ENCODE results near the gene HSD17B8.
A peak's percentile ranks its signal among the peaks of the same experiment; 100 is the strongest.

HSD17B8 gene

GRCh38 chr6:33243476-33243875 lies 39.0 kb downstream of the HSD17B8 start:
- Histone ChIP-seq H3K4me3 (ENCODE audit: low read length) (no peak overlapping the region), H3K9me3 (ENCODE audit: control insufficient read depth, insufficient read depth, low read length) (no peaks in the 10 kb centered on the region), H3K4me1 (ENCODE audit: control insufficient read depth, insufficient read depth, low read length) (no peaks in the 10 kb centered on the region), H3K27me3 (ENCODE audit: control insufficient read depth, insufficient read depth, low read length) (no peaks in the 10 kb centered on the region; the same call in 1 of the 2 replicates), H3K36me3 (ENCODE audit: control insufficient read depth, insufficient read depth, low read length) (no peaks in the 10 kb centered on the region), H3K27ac (ENCODE audit: low read length) (no peak overlapping the region)
- WGBS (ENCODE audit: insufficient coverage, insufficient read length), result no CpG with 5 or more reads among the region's 1 CpG
- DNase-seq (ENCODE audit: low read depth, low spot score), result no peak

- no peak overlapping the region for H3K27ac ChIP-seq (ENCODE audit: low read length)
- H3K36me3 ChIP-seq (ENCODE audit: control insufficient read depth, insufficient read depth, low read length), result no peaks in the 10 kb centered on the region
- H3K27me3 ChIP-seq (ENCODE audit: control insufficient read depth, insufficient read depth, low read length), result no peaks in the 10 kb centered on the region; the same call in 1 of the 2 replicates
- 0 out of 2 replicates have a peak, but pooled peaks cover 2% of the 10 kb centered on the region for H3K4me1 ChIP-seq (ENCODE audit: control insufficient read depth, insufficient read depth, low read length)
- peak; percentile 86 for DNase-seq (ENCODE audit: low read depth, low spot score)
- H3K9me3 ChIP-seq (ENCODE audit: control insufficient read depth, insufficient read depth, low read length), result no peaks in the 10 kb centered on the region
- WGBS (ENCODE audit: insufficient coverage, insufficient read length), result no CpG with 5 or more reads among the region's 28 CpGs
- peak overlapping the region; percentile 10; the same call in 1 of the 2 replicates for H3K4me3 ChIP-seq (ENCODE audit: low read length)
Measured at GRCh38 chr6:33247977-33248642, 43.7 kb downstream of the HSD17B8 start.

DNA sequence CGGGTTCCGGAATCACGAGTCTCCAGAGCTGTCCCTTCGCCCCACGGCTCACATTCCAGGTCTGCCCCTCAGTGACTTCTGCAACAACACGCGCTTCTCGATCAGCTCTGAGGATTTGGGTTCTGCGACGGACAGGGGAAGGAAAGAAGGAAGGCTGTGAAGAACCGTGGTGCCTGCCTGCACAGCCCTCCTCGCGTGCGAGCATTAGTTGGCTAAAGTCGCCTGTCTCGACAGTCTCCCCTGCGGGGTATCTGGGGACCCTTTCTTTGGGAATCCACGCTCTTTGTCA lies 44.1 kb downstream of the HSD17B8 start:
- H3K27ac ChIP-seq (ENCODE audit: low read length), result no peak overlapping the region
- WGBS (ENCODE audit: insufficient coverage, insufficient read length), result no CpG with 5 or more reads among the region's 18 CpGs
- DNase-seq (ENCODE audit: low read depth, low spot score), result no peak
- peak overlapping the region; percentile 14; the same call in 1 of the 2 replicates for H3K4me3 ChIP-seq (ENCODE audit: low read length)
- H3K27me3 ChIP-seq (ENCODE audit: control insufficient read depth, insufficient read depth, low read length), result no peaks in the 10 kb centered on the region; the same call in 1 of the 2 replicates
- no peaks in the 10 kb centered on the region for H3K36me3 ChIP-seq (ENCODE audit: control insufficient read depth, insufficient read depth, low read length)
- 0 out of 2 replicates have a peak, but pooled peaks cover 2% of the 10 kb centered on the region for H3K4me1 ChIP-seq (ENCODE audit: control insufficient read depth, insufficient read depth, low read length)
- H3K9me3 ChIP-seq (ENCODE audit: control insufficient read depth, insufficient read depth, low read length), result no peaks in the 10 kb centered on the region

DNA sequence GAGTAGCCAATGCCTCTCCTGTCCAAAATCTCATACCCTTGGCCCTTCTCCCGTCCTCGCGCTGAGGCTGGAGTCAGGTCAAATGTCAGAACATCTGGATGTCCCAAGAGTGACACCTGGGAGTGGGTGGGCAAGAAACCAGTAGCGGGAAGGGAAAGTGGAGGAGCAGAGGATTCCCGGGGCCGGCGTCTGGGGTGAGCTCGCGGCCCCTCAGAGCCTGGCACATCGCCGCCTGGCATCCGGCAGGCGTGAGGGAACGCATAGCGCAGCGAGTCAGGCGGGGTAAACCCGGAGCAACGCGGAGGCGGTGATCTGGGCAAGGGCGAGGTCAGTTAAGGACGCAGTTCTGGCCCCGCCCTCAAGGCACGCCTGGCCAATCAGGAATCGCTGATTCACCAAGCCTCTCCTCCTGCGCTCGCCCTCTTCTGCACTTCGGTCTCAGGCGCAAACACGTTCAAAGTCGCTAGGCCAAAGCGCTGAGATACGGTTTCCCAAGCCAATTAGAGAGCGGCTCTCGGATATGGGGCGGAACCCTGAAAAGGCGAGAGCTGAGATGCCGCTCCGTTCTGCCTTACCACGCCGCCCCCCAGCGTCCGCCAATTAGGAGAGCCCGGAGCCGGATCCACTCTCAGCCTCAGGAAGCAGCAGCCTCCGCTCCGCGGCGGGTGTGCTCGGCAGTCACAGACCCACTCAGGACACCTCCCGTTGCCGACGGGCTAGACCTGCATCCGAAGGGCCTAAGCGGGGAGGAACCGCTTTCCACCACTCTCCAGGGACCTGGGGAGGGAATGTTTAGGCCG lies 44.7 kb downstream of the HSD17B8 start:
- WGBS (ENCODE audit: insufficient coverage, insufficient read length), result no CpG with 5 or more reads among the region's 58 CpGs
- Histone ChIP-seq H3K27ac (ENCODE audit: low read length) (no peak overlapping the region), H3K4me3 (ENCODE audit: low read length) (peak overlapping the region; percentile 47; the same call in 1 of the 2 replicates)

DNA sequence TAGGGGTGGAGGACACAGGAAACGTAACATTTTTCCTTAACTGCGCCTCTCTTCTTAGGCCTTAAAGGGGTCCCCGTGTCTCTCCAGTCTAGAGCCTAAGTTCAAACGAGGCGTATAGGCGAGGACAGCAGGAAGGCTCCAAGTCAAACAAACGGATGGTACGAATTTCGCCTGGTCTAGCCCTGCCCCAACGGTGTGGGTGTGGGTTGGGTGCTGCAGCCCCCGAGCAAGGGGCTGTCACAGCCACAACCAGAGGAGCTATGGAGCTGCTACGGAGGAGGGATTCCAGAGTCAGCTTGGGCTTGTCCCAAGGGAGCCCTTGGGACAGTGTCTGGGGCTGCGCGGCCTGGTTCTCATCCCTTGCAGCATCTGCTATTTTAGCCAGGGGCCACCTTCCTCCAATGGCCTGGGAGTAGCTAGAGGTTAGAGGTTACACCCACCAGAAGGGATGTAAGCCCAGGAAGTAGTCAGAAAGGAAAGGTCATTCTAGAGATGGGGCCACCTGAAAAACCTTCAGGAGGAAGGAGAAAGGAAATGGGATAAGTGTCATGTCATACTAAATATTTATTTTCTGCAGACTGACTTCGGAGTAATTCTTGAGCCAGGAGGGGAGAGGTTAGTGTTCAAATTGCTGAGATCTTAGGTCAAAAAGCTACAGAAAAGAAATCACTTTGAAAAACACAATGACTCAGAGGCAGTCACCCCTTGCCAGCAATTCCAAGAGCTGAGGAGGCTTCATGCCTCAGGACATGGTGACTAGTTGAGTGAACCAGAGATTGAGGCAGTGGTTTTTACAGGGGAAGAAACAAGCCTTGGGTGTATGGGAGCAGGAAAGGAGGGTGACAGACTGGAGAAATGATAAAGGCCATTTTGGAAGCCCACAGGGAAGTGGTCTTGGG lies 45.5 kb downstream of the HSD17B8 start:
- H3K4me1 ChIP-seq (ENCODE audit: control insufficient read depth, insufficient read depth, low read length), result 0 out of 2 replicates have a peak, but pooled peaks cover 2% of the 10 kb centered on the region
- no peaks in the 10 kb centered on the region for H3K9me3 ChIP-seq (ENCODE audit: control insufficient read depth, insufficient read depth, low read length)
- H3K27ac ChIP-seq (ENCODE audit: low read length), result no peak overlapping the region
- H3K4me3 ChIP-seq (ENCODE audit: low read length), result peak overlapping the region; percentile 47; the same call in 1 of the 2 replicates
- DNase-seq (ENCODE audit: low read depth, low spot score), result no peak
- no peaks in the 10 kb centered on the region; the same call in 1 of the 2 replicates for H3K27me3 ChIP-seq (ENCODE audit: control insufficient read depth, insufficient read depth, low read length)
- no CpG with 5 or more reads among the region's 15 CpGs for WGBS (ENCODE audit: insufficient coverage, insufficient read length)
- no peaks in the 10 kb centered on the region for H3K36me3 ChIP-seq (ENCODE audit: control insufficient read depth, insufficient read depth, low read length)

More for the DNA sequence above, 44.7 kb downstream of the HSD17B8 start:
- 0 out of 2 replicates have a peak, but pooled peaks cover 2% of the 10 kb centered on the region for H3K4me1 ChIP-seq (ENCODE audit: control insufficient read depth, insufficient read depth, low read length)
- no peaks in the 10 kb centered on the region; the same call in 1 of the 2 replicates for H3K27me3 ChIP-seq (ENCODE audit: control insufficient read depth, insufficient read depth, low read length)
- H3K36me3 ChIP-seq (ENCODE audit: control insufficient read depth, insufficient read depth, low read length), result no peaks in the 10 kb centered on the region
- H3K9me3 ChIP-seq (ENCODE audit: control insufficient read depth, insufficient read depth, low read length), result no peaks in the 10 kb centered on the region
- peak; percentile 97 for DNase-seq (ENCODE audit: low read depth, low spot score)

- 0 out of 2 replicates have a peak, but pooled peaks cover 2% of the 10 kb centered on the region for H3K4me1 ChIP-seq (ENCODE audit: control insufficient read depth, insufficient read depth, low read length)
- H3K36me3 ChIP-seq (ENCODE audit: control insufficient read depth, insufficient read depth, low read length), result no peaks in the 10 kb centered on the region
- H3K4me3 ChIP-seq (ENCODE audit: low read length), result no peak overlapping the region
- no peaks in the 10 kb centered on the region; the same call in 1 of the 2 replicates for H3K27me3 ChIP-seq (ENCODE audit: control insufficient read depth, insufficient read depth, low read length)
- no peak overlapping the region for H3K27ac ChIP-seq (ENCODE audit: low read length)
- WGBS (ENCODE audit: insufficient coverage, insufficient read length), result no CpG with 5 or more reads among the region's 13 CpGs
- H3K9me3 ChIP-seq (ENCODE audit: control insufficient read depth, insufficient read depth, low read length), result no peaks in the 10 kb centered on the region
- no peak for DNase-seq (ENCODE audit: low read depth, low spot score)
Measured at GRCh38 chr6:33250731-33251130, 46.3 kb downstream of the HSD17B8 start.

- Histone ChIP-seq H3K9me3 (ENCODE audit: control insufficient read depth, insufficient read depth, low read length) (no peaks in the 10 kb centered on the region), H3K36me3 (ENCODE audit: control insufficient read depth, insufficient read depth, low read length) (no peaks in the 10 kb centered on the region), H3K27ac (ENCODE audit: low read length) (no peak overlapping the region), H3K27me3 (ENCODE audit: control insufficient read depth, insufficient read depth, low read length) (no peaks in the 10 kb centered on the region; the same call in 1 of the 2 replicates), H3K4me3 (ENCODE audit: low read length) (no peak overlapping the region), H3K4me1 (ENCODE audit: control insufficient read depth, insufficient read depth, low read length) (0 out of 2 replicates have a peak, but pooled peaks cover 2% of the 10 kb centered on the region)
- DNase-seq (ENCODE audit: low read depth, low spot score), result no peak
- 100% methylated on average over 3 of the region's 6 CpGs for WGBS (ENCODE audit: insufficient coverage, insufficient read length)
Measured at GRCh38 chr6:33251395-33252012, 47.0 kb downstream of the HSD17B8 start.

DNA sequence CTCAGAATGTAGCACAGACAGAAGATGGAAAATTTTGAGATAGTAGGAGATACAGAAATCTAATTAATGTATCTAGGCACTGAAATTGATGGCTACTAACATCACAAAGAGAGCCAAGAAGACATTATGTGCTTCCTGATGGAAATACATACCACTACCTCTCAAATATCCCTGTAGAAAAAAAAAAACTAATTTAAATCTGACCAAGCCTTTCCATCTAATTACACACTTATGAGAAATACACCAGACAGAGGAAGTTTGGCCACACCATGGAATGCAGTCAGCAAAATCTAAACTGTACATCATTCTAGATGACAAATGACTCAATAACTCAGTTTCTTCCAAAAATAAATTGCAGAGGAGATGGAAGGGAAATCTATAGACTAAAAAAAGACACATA lies 48.3 kb downstream of the HSD17B8 start:
- H3K27ac ChIP-seq (ENCODE audit: low read length), result no peak overlapping the region
- H3K27me3 ChIP-seq (ENCODE audit: control insufficient read depth, insufficient read depth, low read length), result no peaks in the 10 kb centered on the region
- H3K9me3 ChIP-seq (ENCODE audit: control insufficient read depth, insufficient read depth, low read length), result no peaks in the 10 kb centered on the region
- H3K36me3 ChIP-seq (ENCODE audit: control insufficient read depth, insufficient read depth, low read length), result no peaks in the 10 kb centered on the region
- DNase-seq (ENCODE audit: low read depth, low spot score), result no peak
- 0 out of 2 replicates have a peak, but pooled peaks cover 2% of the 10 kb centered on the region for H3K4me1 ChIP-seq (ENCODE audit: control insufficient read depth, insufficient read depth, low read length)
- H3K4me3 ChIP-seq (ENCODE audit: low read length), result no peak overlapping the region

GRCh38 chr6:33254591-33254990 lies 50.1 kb downstream of the HSD17B8 start:
- Histone ChIP-seq H3K4me1 (ENCODE audit: control insufficient read depth, insufficient read depth, low read length) (0 out of 2 replicates have a peak, but pooled peaks cover 2% of the 10 kb centered on the region), H3K9me3 (ENCODE audit: control insufficient read depth, insufficient read depth, low read length) (no peaks in the 10 kb centered on the region), H3K27me3 (ENCODE audit: control insufficient read depth, insufficient read depth, low read length) (no peaks in the 10 kb centered on the region), H3K27ac (ENCODE audit: low read length) (no peak overlapping the region), H3K36me3 (ENCODE audit: control insufficient read depth, insufficient read depth, low read length) (no peaks in the 10 kb centered on the region), H3K4me3 (ENCODE audit: low read length) (no peak overlapping the region)
- WGBS (ENCODE audit: insufficient coverage, insufficient read length), result no CpG with 5 or more reads among the region's 4 CpGs
- no peak for DNase-seq (ENCODE audit: low read depth, low spot score)

All from iPS DF 6.9 (cell line).